ENCODE results near the gene RNF151.
"Not testable (repeated sequence)": the region's sequence is repeated elsewhere in the genome, so short reads cannot be mapped to it uniquely, and the experiment has no call there.

RNF151 gene, protein sequence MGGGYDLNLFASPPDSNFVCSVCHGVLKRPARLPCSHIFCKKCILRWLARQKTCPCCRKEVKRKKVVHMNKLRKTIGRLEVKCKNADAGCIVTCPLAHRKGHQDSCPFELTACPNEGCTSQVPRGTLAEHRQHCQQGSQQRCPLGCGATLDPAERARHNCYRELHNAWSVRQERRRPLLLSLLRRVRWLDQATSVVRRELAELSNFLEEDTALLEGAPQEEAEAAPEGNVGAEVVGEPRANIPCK

GRCh38 chr16:1966460-1966859 lies at the start of gene RNF151:
Gene RNF151 (plus strand): TSS chr16:1966856. CDS start chr16:1966882, 26 bp downstream.
- no peak for DNase-seq (ENCODE audit: low spot score)

DNA sequence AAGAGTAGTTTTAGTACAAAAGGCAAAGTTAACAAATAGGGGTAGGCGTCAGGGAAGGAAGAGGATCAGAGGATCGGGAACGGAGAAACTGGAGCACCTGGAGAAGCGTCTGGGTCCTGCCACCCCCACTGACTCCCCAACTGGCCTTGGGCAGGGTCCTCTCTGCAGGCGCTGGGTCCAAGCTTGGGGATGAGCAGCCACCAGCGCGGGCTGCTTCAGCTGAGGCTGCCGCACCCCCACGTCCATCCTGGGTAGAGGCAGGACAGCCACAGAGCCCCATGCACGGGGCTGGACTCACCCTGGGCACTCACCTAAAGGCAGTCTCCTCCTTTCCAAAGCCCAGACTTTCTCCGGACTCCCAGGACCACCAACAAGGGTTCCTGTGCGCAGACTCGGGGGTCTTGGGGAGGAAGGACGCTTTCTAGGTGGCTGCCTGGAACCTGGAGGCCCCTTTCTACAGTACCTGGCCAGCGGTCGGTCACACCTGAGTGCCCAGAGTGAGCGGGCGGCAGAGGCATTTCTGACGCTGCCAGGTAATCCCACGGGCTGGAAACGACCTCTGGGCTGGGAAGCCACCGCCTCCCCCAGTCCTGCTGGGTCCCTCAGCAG lies 49.5 kb upstream of the RNF151 start:
- no peak for DNase-seq (ENCODE audit: low spot score)

DNA sequence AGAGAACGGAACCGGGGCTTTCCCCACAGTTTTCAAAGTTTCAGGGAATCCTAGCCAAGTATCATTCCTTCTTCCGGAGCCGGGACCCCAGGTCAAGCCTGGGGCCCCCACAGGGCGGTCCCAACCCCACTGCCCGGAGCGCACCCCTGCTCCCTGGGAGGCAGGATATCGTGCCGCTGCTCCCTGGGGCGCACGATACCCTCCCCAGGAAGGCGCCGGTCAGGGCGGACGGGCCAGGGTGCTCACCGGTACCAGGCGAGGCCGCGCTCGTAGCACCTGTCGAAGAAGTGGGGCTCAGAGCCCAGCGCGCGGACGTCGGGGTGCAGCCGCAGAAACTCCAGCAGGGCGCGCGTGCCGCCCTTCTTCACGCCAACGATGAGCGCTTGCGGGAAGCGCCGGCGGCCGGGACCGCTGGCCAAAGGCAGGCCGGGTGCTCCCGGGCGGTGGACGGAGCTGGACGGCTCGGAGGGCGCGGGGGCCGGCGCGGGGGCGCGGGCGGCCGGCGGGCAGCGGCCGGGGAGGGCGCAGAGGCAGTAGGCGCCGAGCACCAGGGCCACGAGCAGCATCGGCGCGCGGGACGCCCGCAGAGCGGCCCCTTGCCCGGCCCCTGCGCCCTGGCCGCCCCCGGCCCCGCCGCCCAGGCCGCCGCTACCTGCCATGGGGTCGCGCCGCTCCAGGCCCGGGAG lies 48.8 kb upstream of the RNF151 start:
- DNase-seq (ENCODE audit: low spot score): no peak

GRCh38 chr16:1918351-1919326 lies 48.0 kb upstream of the RNF151 start, which contains the start of gene HS3ST6:
Gene HS3ST6 (minus strand): TSS chr16:1918415. CDS start chr16:1918323, 92 bp downstream.
- no peak for DNase-seq (ENCODE audit: low spot score)

- DNase-seq (ENCODE audit: low spot score): no peak
These were observed 47.2 kb upstream of the RNF151 start for GRCh38 chr16:1919327-1919998.

- DNase-seq (ENCODE audit: low spot score): not testable (repeated sequence)
These were observed 46.5 kb upstream of the RNF151 start for GRCh38 chr16:1920122-1920521.

DNA sequence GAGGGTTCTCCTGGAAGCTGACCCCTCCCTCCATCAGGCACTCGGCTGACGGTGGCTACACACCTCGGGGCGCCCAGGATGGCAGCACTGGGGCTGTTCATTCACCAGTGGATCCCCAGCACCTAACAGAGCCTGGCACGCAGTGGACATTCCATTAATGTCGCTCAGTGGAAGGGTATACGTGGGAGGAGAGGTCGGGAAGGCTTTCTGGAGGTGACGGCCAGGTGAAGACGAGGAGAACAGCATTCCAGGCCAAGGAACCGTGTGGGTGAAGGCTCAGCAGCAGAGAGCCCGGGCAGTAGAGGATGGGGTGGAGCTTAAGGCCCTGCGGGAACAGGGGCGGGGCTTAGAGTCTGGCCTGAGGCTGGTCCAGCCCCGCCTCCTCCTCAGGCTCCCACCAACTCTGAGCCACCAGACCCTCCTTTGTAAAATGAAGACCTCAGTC lies 45.9 kb upstream of the RNF151 start:
- no peak for DNase-seq (ENCODE audit: low spot score)

DNA sequence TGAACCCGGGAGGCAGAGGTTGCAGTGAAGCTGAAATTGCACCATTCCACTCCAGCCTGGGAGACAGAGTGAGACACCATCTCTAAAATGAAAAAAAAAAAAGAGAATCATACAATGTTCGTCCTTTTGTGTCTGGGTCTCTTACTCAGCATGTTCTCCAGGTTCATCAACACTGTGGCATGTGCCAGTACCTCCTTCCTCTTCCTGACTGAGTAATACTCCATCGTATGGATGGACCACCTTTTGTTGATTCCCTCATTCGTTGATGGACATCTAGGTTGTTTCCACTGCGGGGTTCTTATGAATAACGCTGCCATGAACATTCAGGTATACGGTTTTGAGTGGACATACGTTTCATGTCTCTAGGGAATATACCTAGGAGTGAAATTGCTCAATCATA lies 44.3 kb upstream of the RNF151 start:
- DNase-seq (ENCODE audit: low spot score): no peak

GRCh38 chr16:1923299-1924034 lies 43.2 kb upstream of the RNF151 start:
- DNase-seq (ENCODE audit: low spot score): no peak

DNA sequence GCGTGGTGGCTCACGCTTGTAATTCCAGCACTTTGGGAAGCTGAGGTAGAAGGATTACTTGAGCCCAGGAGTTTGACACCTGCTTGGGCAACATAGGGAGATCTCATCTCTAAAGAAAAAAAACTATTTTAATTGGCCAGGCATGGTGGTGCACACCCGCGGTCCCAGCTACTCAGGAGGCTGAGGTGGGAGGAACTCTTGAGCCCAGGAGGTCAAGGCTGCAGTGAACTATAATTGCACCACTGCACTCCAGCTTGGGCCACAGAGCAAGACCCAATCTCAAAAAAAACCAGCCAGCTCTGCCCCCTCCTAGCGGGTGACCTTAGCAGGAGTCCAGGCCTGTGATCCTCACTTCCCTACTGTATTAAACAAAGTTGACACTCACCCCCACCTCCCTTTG lies 42.6 kb upstream of the RNF151 start:
- DNase-seq (ENCODE audit: low spot score): no peak

GRCh38 chr16:1926271-1926670 lies 40.4 kb upstream of the RNF151 start:
- DNase-seq (ENCODE audit: low spot score): no peak

DNA sequence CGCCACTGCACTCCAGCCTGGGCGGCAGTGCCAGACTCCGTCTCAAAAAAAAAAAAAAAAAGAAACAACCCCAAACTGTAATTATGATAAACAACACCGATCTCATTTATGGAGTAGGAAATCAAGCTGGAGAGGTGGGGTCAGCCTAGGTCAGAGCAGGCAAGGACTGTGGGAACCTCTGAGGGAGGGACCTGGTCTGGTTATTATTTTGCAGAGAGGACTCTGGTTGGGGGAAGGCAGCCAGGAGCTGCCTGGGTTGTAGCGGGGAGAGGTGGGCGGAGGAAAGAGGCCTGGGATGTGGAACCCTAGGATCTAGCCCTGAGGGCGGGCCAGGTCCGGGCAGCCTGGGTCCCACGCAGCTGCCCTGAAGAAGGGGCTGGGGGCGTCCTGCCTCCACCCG lies 37.6 kb upstream of the RNF151 start:
- no peak for DNase-seq (ENCODE audit: low spot score)

- peak; percentile 76 for DNase-seq (ENCODE audit: low spot score)
These were observed 36.9 kb upstream of the RNF151 start for GRCh38 chr16:1929578-1930337.

DNA sequence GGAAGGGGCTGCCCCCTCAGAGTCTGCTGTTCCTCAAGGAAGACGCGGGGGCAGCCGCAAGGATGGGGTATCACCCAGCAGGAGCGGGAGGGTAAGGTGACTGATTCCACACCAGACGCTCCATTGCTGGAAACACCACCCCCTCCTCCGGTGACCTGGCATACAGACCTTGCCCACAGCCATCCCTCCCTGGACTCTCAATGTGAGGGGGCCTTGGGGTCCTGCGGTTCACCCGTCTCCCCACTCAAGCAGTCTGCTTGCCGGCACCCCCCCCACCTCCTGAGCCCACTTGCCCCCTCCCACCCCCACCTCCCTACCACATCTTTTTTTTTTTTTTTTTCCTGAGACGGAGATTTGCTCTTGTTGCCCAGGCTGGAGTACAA lies 36.3 kb upstream of the RNF151 start:
- DNase-seq (ENCODE audit: low spot score): no peak

DNA sequence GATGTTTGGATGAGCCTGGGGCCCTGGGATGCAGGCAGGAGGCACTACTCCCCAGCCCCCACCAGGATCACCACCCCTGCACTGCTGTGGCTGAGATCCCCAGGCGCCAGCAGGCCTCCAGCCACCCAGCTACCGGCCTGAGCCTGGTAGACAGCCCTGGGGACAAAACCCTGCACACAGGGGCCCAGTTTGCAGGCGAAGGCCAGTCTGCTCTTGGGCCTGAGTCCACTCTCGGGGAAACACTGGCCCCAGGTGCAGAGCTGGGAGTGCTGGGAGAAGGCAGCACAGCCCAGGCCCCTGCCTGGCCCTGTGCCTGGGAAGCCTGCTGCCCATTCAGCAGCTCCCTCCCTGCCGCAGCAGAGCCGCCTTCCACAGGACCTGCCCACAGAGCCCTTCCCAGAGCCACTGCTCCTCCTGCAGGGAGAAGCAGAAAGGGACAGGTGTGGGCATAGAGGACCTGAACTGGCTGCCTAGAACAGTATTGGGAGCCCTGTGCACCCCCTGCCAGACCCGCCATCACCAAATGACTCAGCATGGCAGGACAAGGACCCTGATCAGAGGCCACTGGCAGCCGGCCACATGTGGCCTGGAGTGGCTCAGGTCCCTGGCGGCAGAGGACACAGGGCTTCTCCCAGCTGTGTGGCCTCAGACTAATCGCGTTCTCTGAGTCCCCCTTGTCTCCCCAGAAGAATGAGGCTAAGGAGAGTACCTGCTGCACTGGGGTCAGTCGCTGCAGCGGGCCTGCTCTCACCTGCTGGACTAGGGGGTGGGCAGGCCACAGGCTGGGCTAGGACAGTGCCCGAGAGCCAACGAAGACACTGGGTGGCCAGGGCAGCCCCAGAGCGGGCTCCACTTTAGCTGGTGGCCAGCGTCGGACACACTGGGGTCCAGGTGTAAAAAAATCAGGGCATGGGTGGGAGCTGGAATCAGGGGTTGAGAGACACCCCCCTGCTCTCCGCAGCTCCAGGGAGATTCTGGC lies 34.3 kb upstream of the RNF151 start:
- no peak for DNase-seq (ENCODE audit: low spot score)

DNA sequence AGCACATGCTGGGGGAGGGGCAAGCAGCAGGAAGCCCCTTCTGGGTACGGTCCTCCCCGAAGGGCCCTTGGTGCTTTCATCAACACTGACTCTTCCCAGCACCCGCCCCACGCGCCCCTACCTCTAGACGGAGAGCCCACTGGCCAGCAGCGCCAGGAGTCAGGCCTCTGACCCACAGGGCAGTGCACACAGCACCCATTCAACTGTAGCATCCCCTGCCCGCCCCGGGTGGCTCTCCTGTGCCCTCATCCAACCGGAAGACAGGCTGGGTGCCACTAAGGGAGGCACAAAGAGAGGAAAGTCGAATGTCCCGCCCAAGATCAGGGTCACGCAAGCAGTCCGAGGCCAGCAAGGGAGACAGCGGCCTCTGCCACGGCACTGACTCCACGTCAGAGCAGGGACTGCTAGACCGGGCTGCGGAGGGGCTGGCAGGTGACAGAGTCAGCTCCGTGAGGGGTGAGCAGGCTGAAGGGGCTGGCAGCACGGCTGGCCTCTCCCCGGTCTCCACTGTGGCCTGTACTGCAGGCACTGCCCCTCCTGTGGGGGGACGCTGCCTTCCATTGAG lies 33.5 kb upstream of the RNF151 start:
- DNase-seq (ENCODE audit: low spot score): no peak

DNA sequence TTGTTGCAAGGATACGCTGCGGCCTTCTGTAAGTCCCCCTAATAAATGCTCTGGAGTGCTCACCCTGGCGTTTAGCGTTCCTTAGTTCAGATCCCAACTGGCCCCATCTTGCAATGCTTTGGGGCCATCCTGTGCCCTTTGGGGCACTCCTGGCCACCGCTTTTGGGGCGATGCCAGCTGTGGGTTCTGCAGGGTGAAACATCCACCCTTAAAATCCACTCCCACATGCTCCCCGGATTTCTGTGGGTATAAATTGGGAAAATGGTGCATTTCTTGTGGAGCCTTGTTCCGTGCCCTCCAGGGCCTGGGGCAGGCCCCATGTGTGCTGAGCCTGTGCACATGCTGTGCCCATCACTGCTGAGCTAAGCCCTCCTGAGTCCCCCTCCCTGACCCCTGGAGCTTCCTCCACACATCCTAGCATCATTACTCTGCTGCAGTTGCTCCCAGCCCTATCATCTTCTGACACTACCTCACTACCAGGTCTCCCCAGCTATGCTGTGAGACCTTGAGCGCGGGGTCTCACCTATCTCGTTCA lies 29.6 kb upstream of the RNF151 start:
- DNase-seq (ENCODE audit: low spot score): no peak

DNA sequence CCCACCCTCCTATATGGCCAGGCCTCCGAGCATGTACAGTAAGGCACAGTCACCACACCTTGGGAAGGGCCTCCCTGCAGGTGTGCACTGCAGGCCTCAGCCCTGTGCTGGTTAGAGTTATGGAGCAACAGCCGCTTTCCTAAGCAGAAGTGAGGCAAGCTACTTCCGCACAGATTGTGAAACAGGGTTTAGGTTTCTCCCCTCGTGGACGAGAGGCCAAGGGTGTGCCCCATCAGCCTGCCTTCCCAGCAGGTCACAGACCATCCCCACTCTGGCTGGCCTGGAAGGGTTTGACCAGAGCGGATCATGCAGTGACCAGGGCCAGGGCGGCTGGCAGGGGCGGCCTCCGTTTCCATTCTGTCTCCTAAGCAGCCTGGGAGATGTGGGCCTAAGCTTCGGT lies 28.3 kb upstream of the RNF151 start:
- DNase-seq (ENCODE audit: low spot score): no peak
